B cell (primary cell): ENCODE results near the gene SPACA7. TPM values are rescaled to one million over a fixed set of nuclear protein-coding genes. Genes with fewer than 3 reads are reported as not detected.

Experiments used
- ATAC-seq: fragments of 200-7000 bp; cut with Tn5 transposase; one replicate; pipeline ENCODE4 v1.10.0; 2021; ENCODE audit warnings: low read depth, mild to moderate bottlenecking, moderate number of reproducible peaks, moderate library complexity
- CTCF ChIA-PET: fragments of 350-600 bp; sonication (Branson Sonifier 250); formaldehyde crosslinking; loops from one replicate; lab custom pipeline; 2021; ENCODE audit warnings: antibody characterized with exemption, inconsistent platforms; lab: Charles Lee
- POLR2A ChIA-PET: fragments of 350-600 bp; sonication (Branson Sonifier 250); formaldehyde crosslinking; loops from one replicate; lab custom pipeline; 2021; ENCODE audit warnings: antibody characterized with exemption; lab: Charles Lee
- DNase-seq: peaks from one replicate; pipeline ENCODE4 v3.0.0; 2013
- H2AFZ ChIP-seq: 2 replicates; pipeline ENCODE4 v1.6.1; 2012; ENCODE audit warnings: mild to moderate bottlenecking, low read depth, low read length; ENCODE audit not compliant: insufficient read depth, poor library complexity, severe bottlenecking
- H3K27ac ChIP-seq, 2 donors: 1 replicate in 1 of 2; 2 replicates in 1 of 2; pipeline ENCODE4 v1.5.1; 2012 to 2013; ENCODE audit warnings: low read length in 2 of 2, mild to moderate bottlenecking in 2 of 2, moderate library complexity in 1 of 2
- H3K27me3 ChIP-seq, 4 experiments: fragments of 200-600 bp in 1 of 4; sonication (generic) in 1 of 4; replicated peaks in 1 of 4; 1 replicate in 2 of 4; 2 replicates in 2 of 4; pipeline versions ENCODE4 v1.6.1 to v1.7.0; 2013 to 2016; ENCODE audit warnings: low read length in 3 of 4, mild to moderate bottlenecking in 2 of 4, mixed read lengths in 1 of 4, moderate library complexity in 1 of 4; ENCODE audit not compliant: insufficient read depth in 4 of 4, control insufficient read depth in 3 of 4; ENCODE audit errors: control extremely low read depth in 1 of 4
- H3K36me3 ChIP-seq, 2 experiments: replicated peaks in 1 of 2; 1 replicate in 1 of 2; 2 replicates in 1 of 2; pipeline versions ENCODE4 v1.6.1 to v1.7.1; 2013; ENCODE audit warnings: low read length in 1 of 2; ENCODE audit not compliant: insufficient read depth in 2 of 2, control insufficient read depth in 1 of 2; ENCODE audit errors: control extremely low read depth in 1 of 2, extremely low read depth in 1 of 2
- H3K4me1 ChIP-seq, 2 donors: fragments of 200-600 bp in 1 of 2; sonication (generic) in 1 of 2; 1 replicate in 1 of 2; 2 replicates in 1 of 2; pipeline versions ENCODE4 v1.5.1 to v1.6.1; 2013 to 2017; ENCODE audit warnings: low read length in 2 of 2; ENCODE audit not compliant: control insufficient read depth in 2 of 2, insufficient read depth in 2 of 2
- H3K4me2 ChIP-seq: replicated peaks from 2 replicates; pipeline ENCODE3; 2012; ENCODE audit warnings: mild to moderate bottlenecking, low read depth, low read length; ENCODE audit not compliant: poor library complexity, severe bottlenecking
- H3K4me3 ChIP-seq, 5 experiments: fragments of 200-600 bp in 1 of 5; sonication (generic) in 1 of 5; 1 replicate in 3 of 5; 2 replicates in 2 of 5; pipeline versions ENCODE4 v1.5.1 to v1.7.0; 2011 to 2016; ENCODE audit warnings: low read length in 4 of 5, mild to moderate bottlenecking in 4 of 5, low read depth in 2 of 5, control low read depth in 1 of 5, moderate library complexity in 1 of 5; ENCODE audit not compliant: insufficient read depth in 1 of 5; ENCODE audit errors: control extremely low read depth in 1 of 5, extremely low read depth in 1 of 5
- H3K79me2 ChIP-seq: fragments of 200-600 bp; sonication (generic); one replicate; pipeline ENCODE4 v1.6.0; 2016; ENCODE audit warnings: low read length; ENCODE audit not compliant: control insufficient read depth, insufficient read depth
- H3K9ac ChIP-seq: fragments of 200-600 bp; sonication (generic); 2 replicates; pipeline ENCODE4 v1.6.1; 2017; ENCODE audit warnings: mild to moderate bottlenecking, low read length, moderate library complexity
- H3K9me3 ChIP-seq, 3 donors: one replicate each; pipeline versions ENCODE4 v1.6.1 to v1.7.1; 2013; ENCODE audit warnings: low read length in 2 of 3; ENCODE audit not compliant: control insufficient read depth in 2 of 3, insufficient read depth in 1 of 3; ENCODE audit errors: control extremely low read depth in 1 of 3
- H4K20me1 ChIP-seq: 2 replicates; pipeline ENCODE4 v1.6.0; 2012; ENCODE audit warnings: mild to moderate bottlenecking, low read length; ENCODE audit not compliant: insufficient read depth, control insufficient read depth, poor library complexity, severe bottlenecking
- H3K27ac Mint-ChIP-seq: one replicate; pipeline ENCODE4 v1.8.0; 2021; ENCODE audit warnings: mixed read lengths
- H3K27me3 Mint-ChIP-seq: one replicate; pipeline ENCODE4 v1.8.0; 2021; ENCODE audit warnings: mixed read lengths
- H3K4me1 Mint-ChIP-seq: one replicate; pipeline ENCODE4 v1.8.0; 2021; ENCODE audit warnings: mixed read lengths
- H3K4me3 Mint-ChIP-seq: one replicate; pipeline ENCODE4 v1.8.0; 2021; ENCODE audit warnings: mixed read lengths
- H3K9me3 Mint-ChIP-seq: one replicate; pipeline ENCODE4 v1.8.0; 2022; ENCODE audit warnings: mixed read lengths; ENCODE audit not compliant: insufficient read depth
- CTCF ChIP-seq: fragments of 200-600 bp; IDR thresholded peaks from one replicate; pipeline ENCODE4 v1.8.0; 2022; ENCODE audit warnings: antibody characterized with exemption, mild to moderate bottlenecking
- EZH2 ChIP-seq: IDR thresholded peaks from 2 replicates; pipeline ENCODE4 v1.6.1; 2012; ENCODE audit warnings: borderline replicate concordance, low read depth, mild to moderate bottlenecking, moderate library complexity, low read length; ENCODE audit not compliant: insufficient read depth, poor library complexity, severe bottlenecking
- WGBS: methylation state at CpG from one replicate; pipeline ENCODE4 v1.1.5; 2013; ENCODE audit warnings: missing lambda C conversion rate; ENCODE audit not compliant: insufficient coverage; 5-methylcytosine and 5-hydroxymethylcytosine counted together
- intact Hi-C: fragments of 100-400 bp; cut with micrococcal nuclease; formaldehyde crosslinking; loops from one replicate; pipeline ENCODE4 v1.10.0; 2022
- polyA plus RNA-seq: library from polyadenylated mRNA; depleted of rRNA; stranded (reverse); fragments of >200 nt; gene quantifications from 2 replicates; pipeline ENCODE4 v1.2.3, GENCODE V29; 2012
- total RNA-seq, 2 donors: library from RNA; stranded (reverse); fragments of 120-200 nt in 1 of 2; gene quantifications; 1 replicate in 1 of 2; 2 replicates in 1 of 2; pipeline versions ENCODE4 v1.2.3 to v1.2.4, GENCODE V29; 2013 to 2022

The SPACA7 gene
- total and polyA plus RNA-seq, 2 donors (not counting 1 experiment from before 2014, with no cell fraction given), result not detected

- Histone ChIP-seq H3K4me3 (no peak overlapping the region), H3K36me3 (no peaks in the 10 kb centered on the region), H3K9ac (no peak overlapping the region), H3K27me3 (no peaks in the 10 kb centered on the region), H4K20me1 (no peaks in the 10 kb centered on the region), H3K79me2 (no peaks in the 10 kb centered on the region), H3K27ac (no peak overlapping the region), H3K4me2 (no peak overlapping the region), H3K9me3 (no peaks in the 10 kb centered on the region), H3K4me1 (no peaks in the 10 kb centered on the region), H2AFZ (no peak overlapping the region)
- WGBS, result 82% methylated on average over 13 of the region's 23 CpGs
- ChIA-PET CTCF (no interaction called here), POLR2A (no interaction called here)
- no peak for DNase-seq
- no peak overlapping the region for H3K27ac Mint-ChIP-seq
- H3K4me3 Mint-ChIP-seq, result no peak overlapping the region
- TF ChIP-seq CTCF, result no peak
- no peak for TF ChIP-seq EZH2
- peaks cover 8% of the 10 kb centered on the region for H3K27me3 Mint-ChIP-seq
- no peaks in the 10 kb centered on the region for H3K4me1 Mint-ChIP-seq
- ATAC-seq, result no peak
- intact Hi-C loops, result no loop called here
- H3K9me3 Mint-ChIP-seq, result no peaks in the 10 kb centered on the region
Measured at GRCh38 chr13:112450118-112450903, 74.2 kb downstream of the SPACA7 start.

- H3K36me3 ChIP-seq, result no peaks in the 10 kb centered on the region
- ChIA-PET POLR2A (no interaction called here), CTCF (no interaction called here)
- 74% methylated on average over 7 of the region's 9 CpGs for WGBS
- no peak overlapping the region for H3K4me2 ChIP-seq
- Mint-ChIP-seq H3K4me3 (no peak overlapping the region), H3K27me3 (peaks cover 8% of the 10 kb centered on the region), H3K4me1 (no peaks in the 10 kb centered on the region), H3K27ac (no peak overlapping the region), H3K9me3 (no peaks in the 10 kb centered on the region)
- H3K79me2 ChIP-seq, result no peaks in the 10 kb centered on the region
- no peaks in the 10 kb centered on the region for H3K9me3 ChIP-seq
- no peak overlapping the region for H2AFZ ChIP-seq
- H3K4me1 ChIP-seq, result no peaks in the 10 kb centered on the region
- no peaks in the 10 kb centered on the region for H4K20me1 ChIP-seq
- no peak overlapping the region for H3K27ac ChIP-seq
- DNase-seq, result no peak
- intact Hi-C loops, result no loop called here
- H3K27me3 ChIP-seq, result no peaks in the 10 kb centered on the region
- no peak overlapping the region for H3K4me3 ChIP-seq
- TF ChIP-seq EZH2 (no peak), CTCF (no peak)
- ATAC-seq, result no peak
- H3K9ac ChIP-seq, result no peak overlapping the region
Measured at GRCh38 chr13:112450904-112451240, 74.7 kb downstream of the SPACA7 start.
